HG03575 (cell line): ENCODE results near the gene MGMT.

ENCODE experiments used
- ATAC-seq: cut with Tn5 transposase; IDR thresholded peaks from one replicate; pipeline ENCODE4 v1.9.1; 2021; ENCODE audit not compliant: unreplicated experiment, insufficient number of reproducible peaks, low FRiP score; ENCODE audit errors: extremely low read depth

MGMT gene

DNA sequence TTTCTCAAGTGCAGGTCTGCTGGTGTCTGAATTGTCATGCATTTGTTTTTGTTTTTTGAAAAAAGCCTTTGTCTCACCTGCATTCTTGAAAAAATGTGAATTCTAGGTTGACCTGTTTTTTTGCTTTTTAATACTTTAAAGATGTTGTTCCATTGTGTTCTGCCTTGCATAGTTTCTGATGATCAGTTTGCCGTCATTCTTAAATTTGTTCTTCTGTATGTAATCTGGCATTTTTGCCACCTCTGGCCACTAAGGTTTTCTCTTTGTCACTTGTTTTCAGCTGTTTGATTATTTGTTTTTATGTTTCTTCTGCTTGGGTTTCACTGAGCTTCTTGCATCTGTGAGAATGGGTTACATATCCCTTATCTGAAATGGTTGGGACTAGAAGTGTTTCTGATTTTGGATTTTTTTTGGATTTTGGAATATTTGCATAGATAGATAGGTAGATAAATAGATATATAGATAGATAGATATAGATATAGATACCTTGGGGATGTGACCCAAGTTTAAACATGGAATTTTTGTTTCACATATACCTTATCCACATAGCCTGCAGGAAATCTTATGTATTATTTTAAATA lies 16.5 kb downstream of the MGMT start:
- ATAC-seq = no peak

DNA sequence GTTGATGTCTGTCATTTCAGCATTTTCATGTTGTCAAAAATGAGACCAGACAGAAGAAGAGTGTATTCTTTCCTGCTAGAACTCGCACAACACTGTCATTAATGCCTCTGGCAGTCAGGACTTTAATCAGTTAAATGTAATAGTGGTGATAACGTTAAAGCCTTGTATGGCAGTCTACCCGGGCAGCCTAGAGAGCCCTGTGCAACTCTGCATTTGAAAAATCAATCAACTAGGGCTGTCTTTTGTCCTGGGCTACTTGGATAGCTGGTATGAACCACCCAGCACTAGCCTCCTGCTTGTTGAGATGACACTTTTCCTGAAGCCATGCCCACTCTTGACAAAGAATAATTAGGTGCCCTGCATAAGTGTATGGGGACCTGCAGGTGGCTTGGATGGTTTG lies 19.8 kb downstream of the MGMT start:
- ATAC-seq = no peak

DNA sequence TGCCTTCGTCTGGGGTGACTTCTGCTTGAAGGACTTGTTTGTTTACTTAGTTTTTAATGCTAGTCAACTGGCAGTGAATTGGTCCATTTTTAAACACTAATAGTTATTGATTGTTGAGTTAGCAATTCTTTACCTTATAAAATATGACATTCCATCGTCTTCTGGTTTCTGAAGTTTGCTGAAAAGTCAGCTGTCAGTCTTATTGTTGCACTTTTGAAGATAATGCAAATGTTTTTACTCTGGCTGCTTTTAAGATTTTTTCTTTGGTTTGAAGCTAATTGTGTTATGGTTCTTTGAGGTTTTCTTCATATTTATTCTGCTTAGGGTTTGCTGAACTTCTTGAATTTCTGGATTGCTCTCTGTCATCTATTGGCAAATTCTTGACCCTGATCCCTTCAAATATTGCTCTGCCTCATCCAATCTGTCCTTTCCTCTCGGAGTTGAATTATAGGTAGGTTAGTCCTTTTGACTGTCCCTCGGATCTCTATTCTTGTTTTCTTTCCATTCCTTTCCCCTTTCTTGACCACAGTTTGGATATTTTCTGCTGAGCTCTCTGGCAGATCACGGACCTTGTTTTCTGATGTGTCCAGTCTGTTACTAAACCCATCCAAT lies 24.2 kb downstream of the MGMT start:
- ATAC-seq = no peak

DNA sequence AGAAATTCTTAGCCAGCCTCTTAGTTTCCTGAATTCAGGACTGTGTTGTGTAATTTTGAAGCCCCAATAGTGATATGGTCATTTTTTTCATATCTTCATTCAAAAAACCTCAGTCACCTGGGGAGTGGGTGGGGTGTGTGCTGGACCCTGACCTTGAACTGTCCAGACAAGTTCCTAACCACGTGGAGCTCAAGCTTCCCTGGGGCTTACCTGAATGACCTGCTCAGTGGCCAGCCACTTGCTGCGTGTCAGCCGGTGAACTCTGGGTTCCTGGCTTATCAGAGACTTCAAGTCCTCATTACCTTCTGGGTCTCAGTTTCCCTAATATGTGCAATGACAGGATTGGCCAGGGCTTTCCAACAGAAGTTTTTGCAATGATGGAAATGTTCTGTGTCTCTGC lies 27.1 kb downstream of the MGMT start:
- ATAC-seq = no peak

DNA sequence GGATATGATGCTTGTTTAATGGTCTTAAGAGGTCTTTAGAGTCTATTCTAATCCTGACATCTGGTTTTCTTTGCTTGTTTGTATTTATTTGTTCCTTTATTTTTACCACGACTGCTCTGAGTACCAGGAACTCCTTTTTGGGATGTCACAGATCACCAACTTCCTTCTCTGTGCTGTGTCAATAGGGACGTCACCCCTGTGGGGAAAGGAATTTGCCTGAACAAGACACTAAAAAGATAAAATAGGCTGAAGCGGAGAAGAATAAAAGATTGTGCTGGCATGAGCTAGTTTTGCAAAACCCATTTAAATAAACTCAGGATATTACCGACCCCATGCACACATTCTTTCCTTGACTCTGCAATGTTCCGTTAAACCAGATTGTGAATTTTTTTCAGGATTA lies 27.7 kb downstream of the MGMT start:
- no peak for ATAC-seq

DNA sequence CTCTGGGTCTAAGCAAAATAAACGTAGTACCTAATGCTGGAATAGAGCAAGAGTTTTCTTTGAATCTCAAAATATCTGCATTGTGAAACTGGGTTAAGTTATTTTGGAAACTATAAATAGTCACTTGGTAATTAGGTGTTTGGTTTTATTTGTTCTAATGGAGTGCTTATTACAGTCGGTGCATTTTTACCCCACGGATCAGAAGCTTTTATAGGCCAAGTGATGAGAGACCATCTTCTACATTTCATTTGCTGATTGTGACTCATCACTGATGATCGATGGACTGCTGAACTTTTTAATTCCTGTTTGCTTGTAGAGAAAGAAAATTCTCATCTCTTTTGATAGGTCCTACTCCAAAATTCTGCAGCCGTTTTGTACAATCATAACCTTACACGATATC lies 28.2 kb downstream of the MGMT start:
- no peak for ATAC-seq

DNA sequence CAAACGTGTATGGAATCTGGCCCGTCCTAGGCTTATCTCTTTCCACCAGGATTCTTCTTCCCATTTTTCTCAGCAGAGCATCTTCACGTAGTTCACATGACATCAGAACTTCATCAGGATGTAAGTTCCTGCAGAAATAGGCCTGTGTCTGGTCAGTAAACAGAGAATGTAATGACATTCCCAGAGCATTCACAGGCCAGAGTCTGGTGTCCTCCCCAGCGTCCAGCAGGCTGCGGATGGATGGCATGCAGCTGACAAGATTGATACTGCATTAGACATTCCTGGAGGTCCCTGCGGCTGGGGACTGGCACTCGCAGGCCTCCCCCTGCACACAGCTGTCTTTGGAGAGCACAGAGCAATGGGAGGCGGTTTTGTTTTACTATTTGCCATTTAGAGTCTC lies 28.7 kb downstream of the MGMT start:
- no peak for ATAC-seq

DNA sequence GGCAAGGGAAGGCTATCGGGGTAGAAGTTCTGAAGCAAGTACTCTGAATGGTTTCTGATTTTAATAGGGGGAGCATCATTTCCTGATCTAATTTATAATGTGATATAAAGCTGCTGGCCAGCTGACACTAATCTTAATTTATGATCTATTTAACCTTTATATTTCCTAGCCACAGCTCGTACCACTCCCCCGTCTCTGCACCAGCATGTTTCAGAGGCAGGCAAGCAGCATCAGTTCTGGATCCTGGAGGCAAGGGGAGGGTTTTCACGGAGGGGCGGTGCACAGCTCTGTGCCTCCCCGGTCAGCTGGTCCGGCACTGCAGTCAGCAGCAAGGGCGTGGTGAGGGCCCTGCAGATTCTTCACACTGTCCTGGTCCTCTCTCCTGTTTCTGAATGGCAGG lies 30.0 kb downstream of the MGMT start:
- no peak for ATAC-seq

DNA sequence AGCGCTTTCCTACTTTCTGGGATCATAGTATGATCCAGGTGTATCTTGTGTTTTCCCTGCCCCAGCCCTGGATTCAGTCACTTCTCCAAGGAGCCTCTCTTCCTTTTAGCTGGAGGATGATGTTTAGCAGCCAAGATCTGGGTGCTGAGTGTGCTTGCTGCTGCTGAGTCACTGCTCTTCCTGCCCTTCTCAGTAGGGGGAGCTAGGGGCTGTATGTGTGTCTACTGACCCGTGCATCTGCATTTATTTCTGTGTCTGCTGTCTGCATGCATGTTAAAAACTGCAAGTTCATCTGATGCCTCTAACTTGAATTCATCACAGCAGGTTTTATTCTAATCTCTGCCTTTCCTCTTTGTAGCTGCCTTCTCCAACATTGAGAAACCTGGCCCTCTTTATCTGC lies 31.6 kb downstream of the MGMT start:
- no peak for ATAC-seq

DNA sequence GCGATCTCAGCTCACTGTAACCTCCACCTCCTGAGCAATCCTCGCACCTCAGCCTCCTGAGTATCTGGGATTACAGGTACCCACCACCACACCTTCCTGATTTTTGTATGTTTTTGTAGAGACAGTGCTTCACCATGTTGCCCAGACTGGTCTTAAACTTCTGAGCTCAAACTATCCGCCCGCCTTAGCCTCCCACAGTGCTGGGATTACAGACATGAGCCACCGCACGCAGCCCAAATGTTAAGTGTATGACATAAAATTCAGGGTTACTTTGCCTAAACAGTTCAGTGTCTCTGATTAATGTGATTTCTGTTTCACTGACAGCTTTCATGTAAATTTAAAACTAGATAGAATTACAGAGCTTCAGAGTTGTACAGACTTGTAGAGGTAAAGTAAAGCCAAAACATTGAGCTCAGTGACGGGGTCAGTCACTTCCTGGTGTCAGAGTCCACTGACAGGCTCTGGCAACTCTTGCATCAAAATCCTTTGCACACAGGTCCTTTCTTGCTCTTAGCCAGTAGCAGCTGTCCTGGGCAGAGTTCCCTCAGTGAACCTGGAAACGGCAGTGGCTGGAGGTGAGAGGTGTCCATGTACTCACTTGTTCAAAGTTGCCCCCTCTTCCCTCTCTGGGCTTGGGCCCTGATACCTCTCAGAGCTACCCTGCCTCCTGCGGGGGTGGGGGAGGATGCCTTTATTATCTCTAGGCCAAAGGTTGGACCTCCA lies 33.7 kb downstream of the MGMT start:
- ATAC-seq = no peak

DNA sequence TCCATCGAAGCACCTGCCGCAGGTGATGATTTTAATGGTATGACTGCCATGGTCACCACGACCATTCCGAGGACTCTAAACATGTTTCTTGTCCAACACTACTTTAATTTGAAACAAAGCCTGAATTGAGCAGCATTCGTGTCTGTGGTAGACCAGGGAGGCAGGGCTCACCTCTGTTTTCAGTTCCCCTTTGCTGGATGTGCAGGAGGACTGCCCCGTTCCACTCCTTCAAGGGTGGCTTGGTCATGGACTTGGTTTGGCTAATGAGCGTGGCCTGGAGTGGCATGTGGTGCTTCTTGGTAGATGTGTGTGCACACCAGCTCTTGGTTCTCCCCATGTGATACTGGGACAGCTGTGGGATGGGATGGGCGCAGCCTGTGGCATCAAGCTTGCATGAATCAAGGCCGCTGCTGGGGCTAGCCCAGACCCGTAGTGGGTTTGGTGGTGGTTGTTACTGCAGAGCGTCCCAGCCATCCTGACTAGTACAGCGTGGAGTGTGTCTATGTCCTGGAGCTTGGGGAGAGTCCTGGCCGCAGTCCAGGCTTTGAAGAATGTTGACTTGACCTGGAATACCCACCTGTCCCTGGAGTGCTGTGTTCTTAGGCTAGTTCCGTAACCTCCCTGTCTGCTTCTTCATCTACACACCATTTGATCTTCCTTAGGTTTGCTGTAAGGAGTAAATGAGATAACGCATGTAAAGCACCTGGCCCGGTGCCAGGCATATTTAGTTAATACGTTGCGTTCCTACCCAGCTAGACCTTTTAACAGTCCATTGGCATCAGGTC lies 34.8 kb downstream of the MGMT start:
- ATAC-seq = peak; percentile 89

DNA sequence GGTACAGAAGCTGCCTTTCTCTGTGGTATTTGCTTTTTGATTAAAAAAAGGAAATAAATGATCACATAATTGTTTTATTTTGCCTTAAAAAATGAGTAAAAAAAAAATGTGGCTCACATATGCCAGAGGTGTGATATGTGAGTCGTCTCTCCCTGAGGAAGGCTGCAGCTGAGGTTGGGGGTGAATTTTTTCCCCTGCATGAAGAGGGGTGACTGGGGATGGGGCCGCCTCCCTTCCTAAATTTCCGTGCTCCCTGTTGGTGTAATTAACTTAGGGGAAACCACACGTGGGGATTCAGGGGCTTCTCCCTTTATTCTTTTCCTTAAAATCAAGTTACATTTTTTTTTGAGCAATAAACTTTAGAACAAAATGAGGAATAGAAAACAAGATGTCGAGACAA lies 35.4 kb downstream of the MGMT start:
- ATAC-seq = no peak

DNA sequence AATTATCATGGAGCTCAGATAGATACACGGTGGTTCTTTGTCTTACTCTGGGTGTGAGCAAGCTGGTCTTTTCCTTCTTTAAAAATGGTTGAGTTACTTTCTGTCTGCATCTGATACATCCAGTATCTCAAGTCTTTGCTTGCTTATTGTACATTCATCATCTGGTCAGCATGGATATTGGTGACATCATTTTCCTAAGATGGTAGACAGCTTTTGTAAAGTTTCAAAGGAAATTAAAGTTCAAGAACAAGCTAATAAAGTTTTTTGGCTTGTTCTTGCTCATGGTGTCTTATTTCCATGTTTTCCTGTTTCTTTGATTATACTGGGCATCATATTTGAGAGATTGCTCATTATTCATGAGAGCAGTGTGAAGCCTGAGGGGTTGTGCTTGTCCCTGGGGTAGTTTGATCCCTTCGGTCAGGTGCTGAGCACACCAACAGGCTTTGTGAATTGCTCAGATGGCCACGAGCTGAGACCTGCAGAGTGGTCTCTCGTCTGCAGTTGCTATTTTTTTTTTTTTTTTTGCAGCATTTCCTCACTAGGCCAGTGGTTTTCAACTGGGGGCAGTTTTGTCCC lies 38.5 kb downstream of the MGMT start:
- ATAC-seq = no peak

DNA sequence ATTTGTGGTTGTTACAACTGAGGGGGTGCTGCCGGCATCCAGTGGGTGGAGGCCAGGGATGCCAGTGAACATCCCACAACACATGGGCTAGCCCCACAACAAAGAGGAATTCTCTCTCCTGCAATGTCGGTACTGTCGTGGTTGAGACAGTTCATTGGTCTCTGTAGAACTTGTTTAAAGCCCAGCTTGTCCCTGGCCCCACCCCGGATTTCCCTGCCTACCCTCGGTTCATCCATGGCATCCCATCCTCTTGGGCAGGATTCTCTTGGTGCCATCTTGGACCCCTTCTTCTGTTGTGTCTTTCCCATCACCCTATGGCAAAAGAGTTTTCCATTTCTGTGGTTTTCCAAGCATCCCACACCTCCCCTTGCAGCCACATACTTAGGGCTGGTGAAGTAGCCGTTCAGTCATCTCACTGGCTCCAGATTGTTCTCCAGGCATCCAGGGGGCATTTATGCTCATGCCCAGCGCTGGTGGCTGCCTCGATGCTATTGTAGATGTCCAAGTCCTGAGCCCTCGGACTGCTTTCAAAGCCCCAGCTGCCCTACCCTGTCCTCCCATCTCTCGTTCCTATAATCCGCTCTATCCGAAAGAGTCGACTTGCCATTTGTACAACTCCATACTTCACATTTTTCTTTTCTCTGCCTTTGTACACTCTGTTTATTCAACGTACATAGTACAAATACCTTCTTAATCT lies 39.2 kb downstream of the MGMT start:
- no peak for ATAC-seq

DNA sequence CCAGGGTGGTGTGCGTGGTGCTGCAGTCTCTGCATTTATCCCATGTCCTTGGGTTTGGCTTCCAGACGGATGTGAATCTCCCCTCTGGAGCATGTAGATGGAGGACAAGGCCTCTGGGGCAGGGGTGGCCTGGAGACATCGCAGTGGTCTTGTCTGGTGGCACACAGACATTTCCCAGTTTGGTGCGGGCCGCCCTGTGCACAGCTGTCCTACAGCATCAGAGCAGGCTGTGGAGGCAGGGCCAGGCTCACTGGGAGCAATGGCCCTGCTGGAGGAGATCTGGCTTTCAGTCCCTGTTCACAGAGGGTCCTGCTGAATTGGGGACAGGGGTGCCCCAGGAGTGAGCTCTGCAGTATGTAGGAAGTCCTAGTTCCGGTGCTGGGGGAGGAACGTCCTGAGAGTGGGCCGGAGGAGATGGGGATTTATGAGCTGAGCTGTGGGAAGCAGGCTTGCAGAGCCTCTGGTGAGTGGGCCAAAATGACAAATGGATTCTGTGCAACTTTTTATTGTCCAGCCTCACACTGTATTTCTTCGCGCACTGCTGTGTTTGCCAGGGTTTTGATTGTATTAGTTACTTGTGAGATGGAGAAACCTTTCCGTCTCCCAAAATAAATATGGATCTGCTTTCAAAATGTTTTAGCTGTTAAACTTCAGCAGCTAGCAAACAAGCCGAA lies 40.3 kb downstream of the MGMT start:
- no peak for ATAC-seq

DNA sequence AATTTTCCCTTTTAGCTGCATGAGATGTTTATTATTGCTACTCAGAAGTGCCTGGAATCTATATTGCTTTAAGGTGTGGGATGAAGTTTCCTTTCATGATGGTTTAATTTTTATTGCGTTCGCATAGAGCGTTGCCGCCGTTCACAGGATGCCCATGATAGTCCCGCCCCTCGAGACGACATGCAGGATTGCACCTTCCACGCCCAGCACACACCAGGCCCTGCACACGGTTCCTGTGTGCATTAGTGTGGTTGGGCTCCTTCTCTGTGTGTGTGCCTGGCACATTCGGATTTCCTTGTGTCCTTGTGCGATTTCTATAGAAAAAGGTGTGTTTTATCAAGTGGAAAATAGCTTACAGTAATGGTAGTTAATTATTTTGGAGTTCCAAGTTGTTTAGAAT lies 42.1 kb downstream of the MGMT start:
- ATAC-seq = no peak

DNA sequence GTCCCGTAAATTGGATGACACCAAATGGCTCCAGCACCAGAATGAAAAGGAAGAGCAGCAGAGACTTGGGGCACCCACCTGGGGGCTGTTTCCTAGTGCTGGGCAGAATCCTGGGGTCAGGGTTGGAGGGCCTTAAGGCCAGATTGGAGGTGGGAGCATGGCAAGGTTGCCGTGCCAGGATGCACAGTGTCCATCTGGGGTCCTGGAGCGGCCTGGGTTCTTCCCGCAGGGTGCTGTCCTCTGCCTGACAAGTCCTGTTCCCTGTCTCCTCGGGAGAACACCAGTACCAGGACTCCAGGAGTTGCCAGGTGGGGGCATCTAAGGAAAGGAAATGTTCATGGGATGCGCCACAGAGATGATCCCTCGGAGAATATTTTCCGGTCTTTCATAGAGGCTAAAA lies 42.8 kb downstream of the MGMT start:
- no peak for ATAC-seq

DNA sequence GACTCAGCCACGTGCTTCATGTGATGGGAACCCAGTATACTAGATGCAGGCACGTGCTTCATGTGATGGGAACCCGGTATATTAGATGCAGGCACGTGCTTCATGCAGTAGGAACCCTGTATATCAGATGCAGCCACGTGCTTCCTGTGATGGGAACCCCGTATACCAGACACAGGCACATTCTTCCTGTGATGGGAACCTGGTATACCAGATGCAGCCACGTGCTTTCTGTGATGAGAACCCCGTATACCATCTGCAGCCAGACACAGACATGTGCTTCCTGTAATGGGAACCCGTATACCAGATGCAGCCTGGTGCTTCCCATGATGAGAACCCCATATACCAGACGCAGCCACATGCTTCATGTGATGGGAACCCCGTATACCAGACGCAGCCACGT lies 44.0 kb downstream of the MGMT start:
- ATAC-seq = no peak

DNA sequence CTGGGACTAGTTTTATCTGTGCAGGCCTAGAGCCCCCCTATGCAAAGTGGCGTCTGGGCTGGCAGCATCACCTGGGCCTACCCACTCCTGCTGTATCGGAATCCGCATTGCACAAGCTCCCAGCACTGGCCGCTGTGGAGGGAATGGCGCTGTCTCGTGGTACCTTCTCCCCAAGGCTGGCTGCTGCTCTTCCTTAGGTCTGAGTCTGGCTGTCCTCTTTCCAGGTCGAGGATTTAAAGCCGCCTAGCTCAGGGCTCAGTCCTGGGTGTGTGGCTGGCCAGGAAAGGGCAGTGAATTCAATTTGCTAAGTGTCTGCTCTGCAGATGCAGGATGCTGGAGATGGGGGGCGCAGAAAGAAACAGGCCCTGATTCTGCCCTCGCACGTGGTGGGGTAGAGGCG lies 44.7 kb downstream of the MGMT start:
- ATAC-seq = no peak
